Measurements from ENCODE around the gene FREY1.
"Not testable (repeated sequence)": the region's sequence is repeated elsewhere in the genome, so short reads cannot be mapped to it uniquely, and the experiment has no call there.

Gene FREY1

GRCh38 chr11:45900916-45901617 is 6.0 kb downstream of the FREY1 start:
- peak overlapping the region; percentile 50 to 69 for H3K9ac ChIP-seq (ENCODE audit: low read length in 2 of 2)
- peaks cover 21% of the 10 kb centered on the region for H3K4me1 ChIP-seq (ENCODE audit: control insufficient read depth, insufficient read depth, low read length)
- H3K9me3 ChIP-seq (ENCODE audit: control insufficient read depth in 2 of 2, low read length in 2 of 2) = no peaks in the 10 kb centered on the region
- no peak overlapping the region for H3K27ac ChIP-seq (ENCODE audit: low read length)
- H3K27me3 ChIP-seq (ENCODE audit: control insufficient read depth in 1 of 2, insufficient read depth in 2 of 2, low read length in 2 of 2) = no peaks in the 10 kb centered on the region
- H3K4me3 ChIP-seq (ENCODE audit: low read length in 2 of 2) = peak overlapping the region; percentile 57 to 80
- H3K36me3 ChIP-seq (ENCODE audit: control insufficient read depth in 2 of 2, insufficient read depth in 2 of 2, low read length in 2 of 2) = peaks cover 0 to 12% of the 10 kb centered on the region in 2 donors

GRCh38 chr11:45900175-45900800 is 6.8 kb downstream of the FREY1 start:
- peak overlapping the region; percentile 57 to 80 for H3K4me3 ChIP-seq (ENCODE audit: low read length in 2 of 2)
- peaks cover 21% of the 10 kb centered on the region for H3K4me1 ChIP-seq (ENCODE audit: control insufficient read depth, insufficient read depth, low read length)
- not testable (repeated sequence) for H3K27ac ChIP-seq (ENCODE audit: low read length); H3K9me3 ChIP-seq (ENCODE audit: control insufficient read depth in 2 of 2, low read length in 2 of 2); H3K27me3 ChIP-seq (ENCODE audit: control insufficient read depth in 1 of 2, insufficient read depth in 2 of 2, low read length in 2 of 2)
- H3K9ac ChIP-seq (ENCODE audit: low read length in 2 of 2) = peak overlapping the region; percentile 50 to 69
- H3K36me3 ChIP-seq (ENCODE audit: control insufficient read depth in 2 of 2, insufficient read depth in 2 of 2, low read length in 2 of 2) = peaks cover 0 to 12% of the 10 kb centered on the region in 2 donors

- peaks cover 21% of the 10 kb centered on the region for H3K4me1 ChIP-seq (ENCODE audit: control insufficient read depth, insufficient read depth, low read length)
- H3K9me3 ChIP-seq (ENCODE audit: control insufficient read depth in 2 of 2, low read length in 2 of 2) = no peaks in the 10 kb centered on the region
- H3K4me3 ChIP-seq (ENCODE audit: low read length in 2 of 2) = peak overlapping the region; percentile 57 to 80
- peaks cover 0 to 10% of the 10 kb centered on the region in 2 donors for H3K36me3 ChIP-seq (ENCODE audit: control insufficient read depth in 2 of 2, insufficient read depth in 2 of 2, low read length in 2 of 2)
- H3K9ac ChIP-seq (ENCODE audit: low read length in 2 of 2) = peak overlapping the region in 1 of 2 donors; percentile 13
- no peaks in the 10 kb centered on the region for H3K27me3 ChIP-seq (ENCODE audit: control insufficient read depth in 1 of 2, insufficient read depth in 2 of 2, low read length in 2 of 2)
- no peak overlapping the region for H3K27ac ChIP-seq (ENCODE audit: low read length)
Measured at GRCh38 chr11:45899448-45900174, 7.5 kb downstream of the FREY1 start.

GRCh38 chr11:45899086-45899447 is 8.0 kb downstream of the FREY1 start:
- Histone ChIP-seq H3K9me3 (ENCODE audit: control insufficient read depth in 2 of 2, low read length in 2 of 2) (no peaks in the 10 kb centered on the region), H3K36me3 (ENCODE audit: control insufficient read depth in 2 of 2, insufficient read depth in 2 of 2, low read length in 2 of 2) (peaks cover 0 to 7% of the 10 kb centered on the region in 2 donors), H3K27me3 (ENCODE audit: control insufficient read depth in 1 of 2, insufficient read depth in 2 of 2, low read length in 2 of 2) (no peaks in the 10 kb centered on the region), H3K9ac (ENCODE audit: low read length in 2 of 2) (peak overlapping the region in 1 of 2 donors; percentile 13), H3K27ac (ENCODE audit: low read length) (no peak overlapping the region), H3K4me3 (ENCODE audit: low read length in 2 of 2) (peak overlapping the region; percentile 57 to 80), H3K4me1 (ENCODE audit: control insufficient read depth, insufficient read depth, low read length) (peaks cover 21% of the 10 kb centered on the region)

- Histone ChIP-seq H3K27ac (ENCODE audit: low read length) (no peak overlapping the region), H3K9ac (ENCODE audit: low read length in 2 of 2) (no peak overlapping the region), H3K4me1 (ENCODE audit: control insufficient read depth, insufficient read depth, low read length) (peaks cover 21% of the 10 kb centered on the region), H3K36me3 (ENCODE audit: control insufficient read depth in 2 of 2, insufficient read depth in 2 of 2, low read length in 2 of 2) (no peaks in the 10 kb centered on the region), H3K4me3 (ENCODE audit: low read length in 2 of 2) (no peak overlapping the region), H3K27me3 (ENCODE audit: control insufficient read depth in 1 of 2, insufficient read depth in 2 of 2, low read length in 2 of 2) (no peaks in the 10 kb centered on the region), H3K9me3 (ENCODE audit: control insufficient read depth in 2 of 2, low read length in 2 of 2) (no peaks in the 10 kb centered on the region)
Measured at GRCh38 chr11:45897556-45897955, 9.5 kb downstream of the FREY1 start.

- Histone ChIP-seq H3K9ac (ENCODE audit: low read length in 2 of 2) (no peak overlapping the region), H3K27me3 (ENCODE audit: control insufficient read depth in 1 of 2, insufficient read depth in 2 of 2, low read length in 2 of 2) (no peaks in the 10 kb centered on the region), H3K4me3 (ENCODE audit: low read length in 2 of 2) (no peak overlapping the region), H3K4me1 (ENCODE audit: control insufficient read depth, insufficient read depth, low read length) (peaks cover 21% of the 10 kb centered on the region), H3K27ac (ENCODE audit: low read length) (no peak overlapping the region), H3K9me3 (ENCODE audit: control insufficient read depth in 2 of 2, low read length in 2 of 2) (no peaks in the 10 kb centered on the region), H3K36me3 (ENCODE audit: control insufficient read depth in 2 of 2, insufficient read depth in 2 of 2, low read length in 2 of 2) (no peaks in the 10 kb centered on the region)
Measured at GRCh38 chr11:45896422-45896984, 10.6 kb downstream of the FREY1 start.

GRCh38 chr11:45895553-45896259 is 11.4 kb downstream of the FREY1 start:
- Histone ChIP-seq H3K27ac (ENCODE audit: low read length) (no peak overlapping the region), H3K9ac (ENCODE audit: low read length in 2 of 2) (no peak overlapping the region), H3K27me3 (ENCODE audit: control insufficient read depth in 1 of 2, insufficient read depth in 2 of 2, low read length in 2 of 2) (no peaks in the 10 kb centered on the region), H3K9me3 (ENCODE audit: control insufficient read depth in 2 of 2, low read length in 2 of 2) (no peaks in the 10 kb centered on the region), H3K4me3 (ENCODE audit: low read length in 2 of 2) (no peak overlapping the region), H3K4me1 (ENCODE audit: control insufficient read depth, insufficient read depth, low read length) (peaks cover 15% of the 10 kb centered on the region), H3K36me3 (ENCODE audit: control insufficient read depth in 2 of 2, insufficient read depth in 2 of 2, low read length in 2 of 2) (no peaks in the 10 kb centered on the region)

GRCh38 chr11:45894555-45895247 is 12.4 kb downstream of the FREY1 start:
- Histone ChIP-seq H3K27ac (ENCODE audit: low read length) (no peak overlapping the region), H3K4me1 (ENCODE audit: control insufficient read depth, insufficient read depth, low read length) (peaks cover 10% of the 10 kb centered on the region), H3K4me3 (ENCODE audit: low read length in 2 of 2) (no peak overlapping the region), H3K9ac (ENCODE audit: low read length in 2 of 2) (no peak overlapping the region), H3K27me3 (ENCODE audit: control insufficient read depth in 1 of 2, insufficient read depth in 2 of 2, low read length in 2 of 2) (no peaks in the 10 kb centered on the region), H3K9me3 (ENCODE audit: control insufficient read depth in 2 of 2, low read length in 2 of 2) (no peaks in the 10 kb centered on the region), H3K36me3 (ENCODE audit: control insufficient read depth in 2 of 2, insufficient read depth in 2 of 2, low read length in 2 of 2) (no peaks in the 10 kb centered on the region)

- H3K9ac ChIP-seq (ENCODE audit: low read length in 2 of 2) = no peak overlapping the region
- H3K9me3 ChIP-seq (ENCODE audit: control insufficient read depth in 2 of 2, low read length in 2 of 2) = no peaks in the 10 kb centered on the region
- no peak overlapping the region for H3K4me3 ChIP-seq (ENCODE audit: low read length in 2 of 2)
- no peaks in the 10 kb centered on the region for H3K4me1 ChIP-seq (ENCODE audit: control insufficient read depth, insufficient read depth, low read length)
- H3K27ac ChIP-seq (ENCODE audit: low read length) = no peak overlapping the region
- H3K36me3 ChIP-seq (ENCODE audit: control insufficient read depth in 2 of 2, insufficient read depth in 2 of 2, low read length in 2 of 2) = no peaks in the 10 kb centered on the region
- H3K27me3 ChIP-seq (ENCODE audit: control insufficient read depth in 1 of 2, insufficient read depth in 2 of 2, low read length in 2 of 2) = no peaks in the 10 kb centered on the region
Measured at GRCh38 chr11:45892856-45893255, 14.2 kb downstream of the FREY1 start.

Measured in stomach smooth muscle (tissue), 2 donors.